Measurements from ENCODE around the gene TMC4.
"Not testable (repeated sequence)": the region's sequence is repeated elsewhere in the genome, so short reads cannot be mapped to it uniquely, and the experiment has no call there.

The TMC4 gene

GRCh38 chr19:54172471-54173358, at the start of gene TMC4:
Gene TMC4 (minus strand): TSS chr19:54173160. CDS start chr19:54173117, 43 bp downstream.
- DNase-seq (ENCODE audit: low read depth in 2 of 2): no peak

- not testable (repeated sequence) for DNase-seq (ENCODE audit: low read depth in 2 of 2)
These were observed 49.0 kb upstream of the TMC4 start for GRCh38 chr19:54221947-54222346.

- not testable (repeated sequence) for DNase-seq (ENCODE audit: low read depth in 2 of 2)
These were observed 46.7 kb upstream of the TMC4 start for GRCh38 chr19:54219702-54220101.

GRCh38 chr19:54218960-54219661, 46.2 kb upstream of the TMC4 start:
- DNase-seq (ENCODE audit: low read depth in 2 of 2): no peak

GRCh38 chr19:54218259-54218658, 45.3 kb upstream of the TMC4 start:
- no peak for DNase-seq (ENCODE audit: low read depth in 2 of 2)

GRCh38 chr19:54217517-54218247, 44.7 kb upstream of the TMC4 start:
- not testable (repeated sequence) for DNase-seq (ENCODE audit: low read depth in 2 of 2)

- no peak for DNase-seq (ENCODE audit: low read depth in 2 of 2)
These were observed 43.9 kb upstream of the TMC4 start for GRCh38 chr19:54216869-54217268.

- not testable (repeated sequence) for DNase-seq (ENCODE audit: low read depth in 2 of 2)
These were observed 41.8 kb upstream of the TMC4 start for GRCh38 chr19:54214734-54215133.

DNA sequence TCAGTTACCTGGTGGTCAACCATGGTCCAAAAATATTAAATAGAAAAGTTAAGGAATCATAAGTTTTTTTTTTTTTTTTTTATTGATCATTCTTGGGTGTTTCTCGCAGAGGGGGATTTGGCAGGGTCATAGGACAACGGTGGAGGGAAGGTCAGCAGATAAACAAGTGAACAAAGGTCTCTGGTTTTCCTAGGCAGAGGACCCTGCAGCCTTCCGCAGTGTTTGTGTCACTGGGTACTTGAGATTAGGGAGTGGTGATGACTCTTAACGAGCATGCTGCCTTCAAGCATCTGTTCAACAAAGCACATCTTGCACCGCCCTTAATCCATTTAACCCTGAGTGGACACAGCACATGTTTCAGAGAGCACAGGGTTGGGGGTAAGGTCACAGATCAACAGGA, 41.3 kb upstream of the TMC4 start:
- DNase-seq (ENCODE audit: low read depth in 2 of 2): not testable (repeated sequence)

DNA sequence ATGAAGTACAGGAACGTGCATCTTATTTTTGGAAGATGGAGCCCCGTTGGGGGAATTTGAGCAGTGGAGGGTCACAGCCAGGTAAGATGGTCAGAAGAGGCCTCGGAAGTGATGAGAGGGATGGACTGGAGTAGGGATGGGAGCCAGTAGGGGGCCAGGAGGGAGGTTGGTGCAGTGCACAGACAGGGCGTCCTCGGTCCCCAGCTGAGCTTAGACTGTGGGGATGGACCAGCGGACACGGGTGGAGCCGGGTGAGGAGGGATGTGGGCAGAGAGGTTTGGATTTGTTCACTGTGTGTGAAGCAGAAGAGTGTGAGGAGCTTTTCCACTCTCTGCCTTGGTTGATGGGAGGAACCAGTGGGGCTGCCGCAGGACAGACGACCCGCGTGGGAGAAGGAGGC, 38.3 kb upstream of the TMC4 start:
- no peak for DNase-seq (ENCODE audit: low read depth in 2 of 2)

GRCh38 chr19:54209811-54210494, 37.0 kb upstream of the TMC4 start:
- peak; percentile 93 to 94 for DNase-seq (ENCODE audit: low read depth in 2 of 2)

- DNase-seq (ENCODE audit: low read depth in 2 of 2): no peak
These were observed 36.3 kb upstream of the TMC4 start for GRCh38 chr19:54209058-54209810.

DNA sequence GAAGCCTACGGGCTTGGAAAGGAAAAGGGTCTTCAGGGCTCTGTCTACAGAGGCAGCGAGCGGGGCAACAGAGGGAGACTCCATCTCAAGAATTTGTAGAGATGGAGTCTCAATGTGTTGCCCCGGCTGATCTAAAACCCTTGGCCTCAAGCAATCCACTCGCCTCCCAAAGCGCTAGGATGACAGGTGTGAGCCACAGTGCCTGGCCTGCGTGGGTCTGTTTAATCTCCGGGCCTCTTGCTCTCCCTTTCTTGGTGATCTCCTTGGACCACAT, 35.8 kb upstream of the TMC4 start:
- DNase-seq (ENCODE audit: low read depth in 2 of 2): no peak

- peak in 1 of 2 experiments; percentile 21 for DNase-seq (ENCODE audit: low read depth in 2 of 2)
These were observed 35.2 kb upstream of the TMC4 start for GRCh38 chr19:54207983-54208783.

DNA sequence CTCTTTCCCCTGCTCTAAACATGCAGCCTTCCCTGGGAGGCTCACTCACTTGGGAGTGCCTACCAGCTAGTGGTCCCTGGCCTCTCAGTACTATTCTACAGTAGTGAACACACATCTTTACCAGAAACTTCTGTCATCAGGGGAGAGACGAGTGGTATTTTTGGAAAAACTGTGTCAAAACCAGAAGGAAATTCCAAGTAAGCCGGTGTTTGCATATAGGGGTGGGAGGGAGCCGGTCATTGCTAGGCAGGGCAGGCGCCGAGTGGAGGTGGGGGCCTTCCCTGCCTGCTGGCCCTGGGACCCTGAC, 34.7 kb upstream of the TMC4 start:
- DNase-seq (ENCODE audit: low read depth in 2 of 2): no peak

- not testable (repeated sequence) for DNase-seq (ENCODE audit: low read depth in 2 of 2)
These were observed 34.2 kb upstream of the TMC4 start for GRCh38 chr19:54207193-54207592.

- DNase-seq (ENCODE audit: low read depth in 2 of 2): no peak
These were observed 33.8 kb upstream of the TMC4 start for GRCh38 chr19:54206831-54207177.

DNA sequence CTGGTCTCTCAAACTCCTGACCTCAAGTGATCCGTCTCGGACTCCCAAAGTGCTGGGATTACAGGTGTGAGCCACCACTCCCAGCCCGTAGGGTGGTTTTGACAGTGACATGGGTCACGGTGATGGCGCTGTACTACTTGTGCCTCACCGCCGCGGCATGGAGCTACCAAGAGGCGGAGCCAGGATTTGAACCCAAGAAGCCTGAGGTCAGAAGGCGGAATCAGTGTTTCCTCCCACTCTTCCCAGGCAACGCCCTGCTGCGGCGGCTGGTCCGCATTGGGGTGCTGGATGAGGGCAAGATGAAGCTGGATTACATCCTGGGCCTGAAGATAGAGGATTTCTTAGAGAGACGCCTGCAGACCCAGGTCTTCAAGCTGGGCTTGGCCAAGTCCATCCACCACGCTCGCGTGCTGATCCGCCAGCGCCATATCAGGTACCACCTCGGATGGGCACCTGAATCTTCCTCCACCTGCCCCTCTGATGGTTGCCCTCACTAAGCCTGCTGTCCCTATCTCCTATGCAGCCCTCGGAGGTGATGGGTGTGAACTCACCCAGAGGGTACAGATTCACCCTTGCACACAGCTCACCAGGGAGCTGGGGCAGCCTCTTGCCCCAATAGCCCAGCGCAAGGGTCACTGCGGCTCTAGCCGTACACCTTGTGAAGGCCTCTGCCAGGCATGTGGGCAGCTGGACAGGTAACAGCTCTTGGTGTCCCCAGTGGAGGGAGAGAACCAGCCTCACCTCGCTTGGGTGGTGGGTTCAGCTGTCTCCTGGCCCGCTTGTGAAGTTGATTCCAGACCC, 33.3 kb upstream of the TMC4 start:
- DNase-seq (ENCODE audit: low read depth in 2 of 2): no peak

- no peak for DNase-seq (ENCODE audit: low read depth in 2 of 2)
These were observed 32.0 kb upstream of the TMC4 start for GRCh38 chr19:54204767-54205468.
